Measurements from ENCODE around the gene FOSL1.

- TF ChIP-seq BHLHE40 (IDR thresholded peaks at IDR 0.05; ENCODE audit: borderline replicate concordance) (no peak), ARNT (IDR thresholded peaks at IDR 0.05) (no peak), L3MBTL2 (conservative IDR thresholded peaks at IDR 0.05) (no peak), NFRKB (IDR thresholded peaks at IDR 0.05) (no peak), HDGF (IDR thresholded peaks at IDR 0.05; ENCODE audit: borderline replicate concordance) (no peak), ELF4 (IDR thresholded peaks at IDR 0.05) (no peak), FOXM1 (IDR thresholded peaks at IDR 0.05; ENCODE audit: borderline replicate concordance) (no peak), ZNF384 (IDR thresholded peaks at IDR 0.05) (no peak), FOXA1 (IDR thresholded peaks at IDR 0.05) (no peak), SP1 (IDR thresholded peaks at IDR 0.05) (no peak), SUZ12 (IDR thresholded peaks at IDR 0.05) (no peak), CTBP1 (IDR thresholded peaks at IDR 0.05; ENCODE audit: borderline replicate concordance) (no peak), PKNOX1 (IDR thresholded peaks at IDR 0.05) (no peak)
Measured at GRCh38 chr11:65912845-65913244, 12.7 kb upstream of the FOSL1 start.
